ENCODE results near the gene SIPA1L3.

Gene SIPA1L3

DNA sequence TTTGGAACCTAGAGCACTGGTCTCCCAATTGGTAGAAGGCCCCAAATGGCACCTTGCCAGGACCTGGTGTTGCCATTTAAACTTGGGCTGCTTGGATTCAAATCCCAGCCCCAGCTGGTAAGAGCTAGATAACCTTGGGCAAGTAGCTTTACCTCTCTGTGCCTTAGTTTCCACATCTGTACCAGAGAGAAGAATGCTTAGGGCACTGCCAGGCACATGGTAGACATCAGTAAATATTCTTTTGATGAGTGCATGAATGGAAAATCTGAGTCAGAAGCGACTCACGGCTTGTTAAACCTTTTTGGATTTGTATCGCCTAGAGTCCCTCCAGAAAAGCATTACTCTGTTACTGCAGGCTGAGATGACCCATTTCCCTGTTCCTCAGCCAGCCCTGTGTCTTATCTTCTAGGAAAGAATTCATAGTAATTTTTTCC is 90.9 kb downstream of the SIPA1L3 start:
- DNase-seq (ENCODE audit: low read depth) = no peak

DNA sequence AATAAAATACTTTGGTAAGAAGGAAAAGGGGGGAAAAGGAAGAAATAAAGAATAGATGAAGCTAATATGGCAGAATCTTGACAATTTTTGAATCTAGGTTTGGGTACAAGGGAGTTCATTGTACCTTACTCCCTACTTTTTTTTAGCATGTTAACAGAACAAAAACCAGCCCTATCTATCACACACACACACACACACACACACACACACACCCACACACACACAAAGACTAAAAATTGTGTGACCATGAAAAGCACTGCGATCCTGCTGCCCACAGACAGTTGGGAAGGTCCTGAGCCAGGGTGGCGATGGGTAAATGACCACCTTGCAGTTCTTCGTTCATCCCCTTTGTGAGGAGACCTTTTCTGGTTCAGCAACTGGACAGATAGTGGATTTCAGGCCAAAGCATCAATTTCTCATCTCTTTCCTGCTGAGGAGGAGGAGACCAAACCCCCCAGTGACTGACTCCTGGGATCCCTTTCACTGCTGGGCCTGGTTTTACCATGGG is 91.8 kb downstream of the SIPA1L3 start:
- DNase-seq (ENCODE audit: low read depth) = no peak

- no peak for DNase-seq (ENCODE audit: low read depth)
Measured at GRCh38 chr19:37999309-38000213, 92.6 kb downstream of the SIPA1L3 start.

DNA sequence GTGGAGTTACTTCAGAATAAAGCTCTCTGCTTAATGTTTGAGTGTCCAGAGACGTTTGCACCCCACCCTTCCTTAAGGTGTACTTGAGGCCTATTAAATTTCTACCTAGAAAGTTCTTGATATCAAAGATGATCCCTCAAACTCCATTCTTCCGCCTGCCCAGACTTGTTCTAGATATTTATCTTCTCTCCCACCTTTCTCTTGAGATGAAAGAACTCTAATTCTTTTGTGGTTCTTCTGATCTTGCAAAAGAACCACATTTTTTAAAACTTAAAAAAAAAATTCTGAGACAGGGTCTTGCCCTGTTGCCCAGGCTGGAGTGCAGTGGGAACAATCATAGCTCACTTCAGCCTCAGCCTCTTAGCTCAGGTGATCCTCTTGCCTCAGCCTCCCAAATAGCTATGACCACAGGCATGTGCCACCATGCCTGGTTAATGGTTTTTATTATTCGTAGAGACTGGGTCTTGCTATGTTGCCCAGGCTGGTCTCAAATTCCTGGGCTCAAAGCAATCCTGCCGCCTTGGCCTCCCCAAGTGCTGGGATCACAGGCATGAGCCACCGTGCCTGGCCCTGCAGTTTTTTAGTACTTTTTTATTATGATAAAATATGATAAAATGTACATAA is 94.3 kb downstream of the SIPA1L3 start:
- DNase-seq (ENCODE audit: low read depth) = no peak

GRCh38 chr19:38003438-38004185 is 96.6 kb downstream of the SIPA1L3 start:
- DNase-seq (ENCODE audit: low read depth) = peak; percentile 18

DNA sequence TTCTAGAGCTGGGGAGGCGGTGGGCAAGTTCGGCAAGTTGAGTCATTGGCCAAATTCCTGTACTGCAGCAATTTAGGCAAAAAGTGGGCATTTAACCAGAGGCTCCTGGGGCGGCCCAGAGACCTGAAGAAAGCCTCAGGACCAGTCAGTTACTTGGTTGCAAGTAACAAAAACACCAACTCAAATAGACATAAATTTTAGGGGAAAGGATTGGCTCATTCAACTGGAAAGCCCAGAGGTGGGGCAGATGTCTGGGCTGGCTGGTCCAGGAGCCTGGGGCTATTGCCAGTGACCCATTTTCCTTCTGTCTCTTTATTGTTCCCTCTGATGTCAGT is 97.1 kb downstream of the SIPA1L3 start:
- no peak for DNase-seq (ENCODE audit: low read depth)

DNA sequence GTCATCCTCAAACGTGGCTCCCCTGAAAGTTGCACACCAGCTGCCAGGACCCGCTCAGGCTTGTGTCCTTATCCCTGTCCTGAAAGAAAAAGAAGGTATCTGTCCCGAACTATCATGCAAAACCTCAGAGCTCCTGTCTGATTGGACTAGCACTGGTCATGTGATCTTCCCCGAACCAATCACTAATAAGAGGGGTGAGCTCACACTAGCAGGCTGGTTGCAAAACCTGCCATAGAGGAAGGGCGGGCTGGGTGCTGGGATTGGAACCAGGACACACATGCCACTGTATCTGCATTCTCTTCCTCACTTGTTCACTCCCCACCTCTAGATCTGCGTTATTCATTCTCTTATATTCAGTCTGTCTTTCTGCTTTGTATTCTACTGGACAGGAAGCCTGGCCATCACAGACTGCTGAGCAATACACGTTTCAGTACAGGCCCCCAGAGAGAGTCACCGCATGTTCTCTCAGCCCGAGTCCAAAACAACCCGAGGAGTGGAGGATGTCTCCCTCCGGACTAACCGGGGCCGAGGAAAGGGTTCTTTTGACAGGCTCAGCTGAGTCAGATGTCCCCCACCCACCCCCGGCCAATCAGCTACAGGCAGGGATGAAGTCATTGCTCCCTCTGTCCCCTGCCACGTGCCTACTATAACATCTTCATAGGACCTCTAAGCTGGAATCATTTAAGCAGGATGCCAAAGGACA is 97.7 kb downstream of the SIPA1L3 start:
- no peak for DNase-seq (ENCODE audit: low read depth)

GRCh38 chr19:38005224-38005614 is 98.2 kb downstream of the SIPA1L3 start:
- DNase-seq (ENCODE audit: low read depth) = no peak

GRCh38 chr19:38006361-38007045 is 99.5 kb downstream of the SIPA1L3 start:
- no peak for DNase-seq (ENCODE audit: low read depth)

DNA sequence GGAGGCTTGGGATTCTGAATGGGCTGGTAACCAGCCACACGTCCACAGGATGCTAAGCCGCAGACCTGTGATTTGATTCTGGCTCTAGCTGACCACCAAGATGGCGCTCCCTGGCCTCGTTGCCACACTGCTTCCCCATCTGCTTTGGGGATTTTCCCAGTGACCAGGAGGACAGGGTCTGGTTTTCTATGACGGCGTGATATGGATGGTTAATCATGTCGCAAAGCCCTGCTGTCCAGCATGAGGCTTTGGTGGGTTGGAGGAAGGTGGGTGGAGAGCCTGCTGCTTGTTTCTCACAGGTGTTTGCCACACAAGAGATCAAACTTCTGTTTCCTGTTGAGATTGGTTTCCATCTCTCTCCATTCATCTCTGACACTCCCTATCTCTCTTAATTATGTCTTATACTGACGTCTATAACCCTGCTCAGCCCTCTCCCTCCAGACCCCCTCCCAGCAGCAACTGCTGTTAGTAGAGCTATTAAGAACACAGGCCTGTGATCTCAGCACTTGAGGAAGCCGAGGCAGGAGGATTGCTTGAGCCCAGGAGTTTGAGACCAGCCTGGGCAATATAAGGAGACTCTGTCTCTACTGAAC is 102.7 kb downstream of the SIPA1L3 start:
- DNase-seq (ENCODE audit: low read depth) = no peak

DNA sequence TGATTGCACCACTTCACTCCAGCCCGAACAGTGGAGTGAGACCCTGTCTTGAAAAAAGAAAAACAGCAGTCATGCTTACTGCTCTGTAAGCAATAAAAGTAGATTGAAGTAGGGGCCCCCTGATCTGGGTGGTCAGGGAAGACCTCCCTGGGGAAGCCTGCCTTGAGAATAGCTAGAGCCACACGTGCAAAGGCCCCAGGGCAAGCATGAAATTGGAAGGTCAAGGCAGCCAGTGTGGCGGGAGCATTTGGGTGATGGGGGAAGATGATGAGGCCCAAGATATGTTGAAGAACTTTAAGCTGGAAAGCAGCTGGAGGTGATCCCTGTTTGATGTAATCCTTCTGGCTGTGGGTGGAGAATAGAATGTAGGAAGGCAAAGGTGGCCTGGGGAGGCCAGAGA is 104.4 kb downstream of the SIPA1L3 start:
- DNase-seq (ENCODE audit: low read depth) = no peak

- no peak for DNase-seq (ENCODE audit: low read depth)
Measured at GRCh38 chr19:38012290-38012689, 105.3 kb downstream of the SIPA1L3 start.

DNA sequence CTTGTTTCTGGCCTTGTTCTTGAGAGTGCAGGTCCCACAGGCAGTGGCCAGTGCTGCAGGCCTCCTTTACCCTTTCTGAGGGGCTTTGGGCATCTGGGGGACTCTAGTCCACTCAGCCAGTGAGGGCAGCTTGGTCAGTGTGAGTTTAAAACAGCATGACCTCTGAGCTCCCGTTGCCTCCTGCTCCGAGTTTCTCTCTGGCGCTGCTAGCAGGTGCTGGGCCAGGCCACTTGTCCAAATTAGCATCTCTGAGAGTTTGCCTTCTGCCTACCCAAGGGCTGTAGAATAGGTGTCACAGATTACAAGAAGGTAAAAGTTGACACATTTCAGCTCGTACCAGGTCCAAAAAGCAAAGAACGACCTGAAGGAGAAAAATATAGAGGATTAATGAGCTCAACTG is 105.9 kb downstream of the SIPA1L3 start:
- no peak for DNase-seq (ENCODE audit: low read depth)

DNA sequence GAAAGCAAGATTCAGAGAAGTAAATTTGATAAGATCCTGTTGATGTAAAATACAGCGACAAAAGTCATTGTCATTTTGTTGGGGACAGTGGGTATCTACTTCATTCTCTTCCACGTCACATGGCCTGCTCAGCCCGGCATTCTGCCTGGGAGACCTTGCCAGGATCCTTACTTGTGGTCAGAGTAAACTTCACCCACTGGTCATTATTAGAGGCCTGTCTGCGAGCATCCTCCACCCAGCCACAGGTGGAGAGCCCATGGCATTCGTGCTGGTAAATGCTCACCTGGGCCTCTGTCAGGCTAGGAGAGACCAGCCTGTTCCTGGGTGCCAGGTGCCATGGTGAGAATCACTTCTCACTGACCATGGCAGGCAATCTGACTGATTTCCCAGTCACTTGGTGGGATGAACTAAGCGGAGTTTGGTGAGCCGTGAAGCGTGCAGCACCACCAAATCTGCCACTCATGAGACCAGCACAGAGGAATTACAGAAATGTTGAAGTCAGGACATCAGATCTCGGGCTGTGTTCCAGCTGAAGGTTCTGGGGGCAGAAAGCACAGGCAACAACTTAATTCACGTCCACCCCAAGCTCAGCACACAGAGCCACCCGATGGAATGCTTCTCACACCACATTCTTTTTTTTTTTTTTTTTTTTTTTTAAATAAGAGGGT is 107.0 kb downstream of the SIPA1L3 start:
- DNase-seq (ENCODE audit: low read depth) = no peak

- DNase-seq (ENCODE audit: low read depth) = no peak
Measured at GRCh38 chr19:38015216-38015615, 108.2 kb downstream of the SIPA1L3 start.

- no peak for DNase-seq (ENCODE audit: low read depth)
Measured at GRCh38 chr19:38015761-38016160, 108.8 kb downstream of the SIPA1L3 start.

GRCh38 chr19:38017401-38018151 is 110.6 kb downstream of the SIPA1L3 start:
- DNase-seq (ENCODE audit: low read depth) = no peak

GRCh38 chr19:38018694-38019395 is 111.8 kb downstream of the SIPA1L3 start:
- no peak for DNase-seq (ENCODE audit: low read depth)

GRCh38 chr19:38019396-38019724 is 112.4 kb downstream of the SIPA1L3 start:
- DNase-seq (ENCODE audit: low read depth) = no peak
